Activated T-cell treated with anti-CD3 and anti-CD28 coated beads, Interleukin-2, amount 50 U/mL, for 72 hours (primary cell): ENCODE results near the gene TACR2. TPM values are rescaled to one million over a fixed set of nuclear protein-coding genes. Genes with fewer than 3 reads are reported as not detected.
A peak's percentile ranks its signal among the peaks of the same experiment; 100 is the strongest.

Experiments
- ATAC-seq, 2 donors: fragments of 150-1000 bp; cut with Tn5 transposase; replicated peaks in 1 of 2; 2 replicates each; pipeline ENCODE4 v1.10.0; 2021; ENCODE audit warnings: moderate library complexity in 2 of 2, mild to moderate bottlenecking in 1 of 2
- DNase-seq, 2 donors: peaks; one replicate each; pipeline ENCODE4 v3.0.0; 2021 to 2022; ENCODE audit warnings: mixed read lengths in 1 of 2
- H3K27ac Mint-ChIP-seq: one replicate; pipeline ENCODE4 v1.8.0; 2022; ENCODE audit warnings: mild to moderate bottlenecking, moderate library complexity, mixed read lengths
- H3K27me3 Mint-ChIP-seq: one replicate; pipeline ENCODE4 v1.8.0; 2022; ENCODE audit warnings: low read depth, mixed read lengths
- H3K36me3 Mint-ChIP-seq, 2 donors: one replicate each; pipeline ENCODE4 v1.8.0; 2022; ENCODE audit warnings: mixed read lengths in 2 of 2, mild to moderate bottlenecking in 1 of 2; ENCODE audit not compliant: insufficient read depth in 2 of 2
- H3K4me1 Mint-ChIP-seq: one replicate; pipeline ENCODE4 v1.8.0; 2022; ENCODE audit warnings: low read depth, mixed read lengths
- H3K4me3 Mint-ChIP-seq, 2 donors: one replicate each; pipeline ENCODE4 v1.8.0; 2022; ENCODE audit warnings: mild to moderate bottlenecking in 2 of 2, mixed read lengths in 2 of 2, moderate library complexity in 2 of 2
- H3K9me3 Mint-ChIP-seq, 2 donors: one replicate each; pipeline ENCODE4 v1.8.0; 2022; ENCODE audit warnings: mixed read lengths in 2 of 2
- total RNA-seq, 2 donors: library from RNA; stranded (reverse); gene quantifications; one replicate each; pipeline ENCODE4 v1.2.3, GENCODE V29; 2022

TACR2 gene
- total RNA-seq, 2 donors from 2014 or later, result not detected

- peaks cover 12 to 20% of the 10 kb centered on the region in 2 donors for H3K36me3 Mint-ChIP-seq
Measured at GRCh38 chr10:69379800-69380199, 36.9 kb downstream of the TACR2 start.

GRCh38 chr10:69377933-69378332, 38.8 kb downstream of the TACR2 start:
- H3K4me3 Mint-ChIP-seq, result no peak overlapping the region
- H3K36me3 Mint-ChIP-seq, result peaks cover 11 to 15% of the 10 kb centered on the region in 2 donors
- no peaks in the 10 kb centered on the region for H3K9me3 Mint-ChIP-seq
- no peak for ATAC-seq
- H3K27ac Mint-ChIP-seq, result peak overlapping the region; percentile 34
- H3K27me3 Mint-ChIP-seq, result no peaks in the 10 kb centered on the region
- H3K4me1 Mint-ChIP-seq, result peaks cover 6% of the 10 kb centered on the region
- DNase-seq, result no peak

More at GRCh38 chr10:69379800-69380199, 36.9 kb downstream of the TACR2 start:
- Mint-ChIP-seq H3K9me3 (no peaks in the 10 kb centered on the region), H3K4me1 (no peaks in the 10 kb centered on the region), H3K27me3 (no peaks in the 10 kb centered on the region), H3K27ac (peak overlapping the region; percentile 15), H3K4me3 (no peak overlapping the region)
- DNase-seq, result no peak
- no peak for ATAC-seq

- no peak for DNase-seq
- Mint-ChIP-seq H3K27ac (peak overlapping the region; percentile 9), H3K9me3 (no peaks in the 10 kb centered on the region), H3K36me3 (peaks cover 11 to 15% of the 10 kb centered on the region in 2 donors), H3K4me3 (no peak overlapping the region), H3K27me3 (no peaks in the 10 kb centered on the region), H3K4me1 (peaks cover 6% of the 10 kb centered on the region)
- no peak for ATAC-seq
Measured at GRCh38 chr10:69377191-69377590, 39.5 kb downstream of the TACR2 start.

- Mint-ChIP-seq H3K4me1 (peaks cover 6% of the 10 kb centered on the region), H3K4me3 (no peak overlapping the region), H3K9me3 (no peaks in the 10 kb centered on the region), H3K27ac (no peak overlapping the region), H3K27me3 (no peaks in the 10 kb centered on the region), H3K36me3 (peaks cover 13 to 15% of the 10 kb centered on the region in 2 donors)
- ATAC-seq (no peak), DNase-seq (no peak)
Measured at GRCh38 chr10:69376662-69377061, 40.1 kb downstream of the TACR2 start.

- DNase-seq, result no peak
- Mint-ChIP-seq H3K9me3 (no peaks in the 10 kb centered on the region), H3K27me3 (no peaks in the 10 kb centered on the region), H3K27ac (peak overlapping the region; percentile 73), H3K4me1 (peaks cover 6% of the 10 kb centered on the region), H3K4me3 (no peak overlapping the region), H3K36me3 (peaks cover 16 to 18% of the 10 kb centered on the region in 2 donors)
- no peak for ATAC-seq
Measured at GRCh38 chr10:69375307-69376151, 41.2 kb downstream of the TACR2 start.

- no peaks in the 10 kb centered on the region for H3K27me3 Mint-ChIP-seq
- DNase-seq (no peak), ATAC-seq (no peak)
- H3K36me3 Mint-ChIP-seq, result peaks cover 21% of the 10 kb centered on the region in 2 donors
- no peak overlapping the region for H3K4me3 Mint-ChIP-seq
- H3K27ac Mint-ChIP-seq, result peak overlapping the region; percentile 34
- H3K4me1 Mint-ChIP-seq, result peaks cover 6% of the 10 kb centered on the region
- H3K9me3 Mint-ChIP-seq, result no peaks in the 10 kb centered on the region
Measured at GRCh38 chr10:69374931-69375306, 41.8 kb downstream of the TACR2 start.

GRCh38 chr10:69374242-69374641, 42.5 kb downstream of the TACR2 start:
- Mint-ChIP-seq H3K27ac (peak overlapping the region; percentile 26), H3K9me3 (no peaks in the 10 kb centered on the region), H3K4me1 (peaks cover 6% of the 10 kb centered on the region), H3K36me3 (peaks cover 18 to 24% of the 10 kb centered on the region in 2 donors), H3K27me3 (no peaks in the 10 kb centered on the region), H3K4me3 (no peak overlapping the region)
- DNase-seq (no peak), ATAC-seq (no peak)

GRCh38 chr10:69372126-69372980, 44.4 kb downstream of the TACR2 start:
- no peak for ATAC-seq
- peaks cover 6% of the 10 kb centered on the region for H3K4me1 Mint-ChIP-seq
- peaks cover 21 to 22% of the 10 kb centered on the region in 2 donors for H3K36me3 Mint-ChIP-seq
- H3K27ac Mint-ChIP-seq, result no peak overlapping the region
- no peak overlapping the region for H3K4me3 Mint-ChIP-seq
- no peak for DNase-seq
- no peaks in the 10 kb centered on the region for H3K27me3 Mint-ChIP-seq
- no peaks in the 10 kb centered on the region for H3K9me3 Mint-ChIP-seq

GRCh38 chr10:69367469-69367868, 49.2 kb downstream of the TACR2 start:
- H3K9me3 Mint-ChIP-seq, result no peaks in the 10 kb centered on the region
- H3K27ac Mint-ChIP-seq, result no peak overlapping the region
- ATAC-seq (no peak), DNase-seq (no peak)
- peaks cover 18 to 21% of the 10 kb centered on the region in 2 donors for H3K36me3 Mint-ChIP-seq
- no peak overlapping the region for H3K4me3 Mint-ChIP-seq
- no peaks in the 10 kb centered on the region for H3K27me3 Mint-ChIP-seq
- peaks cover 8% of the 10 kb centered on the region for H3K4me1 Mint-ChIP-seq

- H3K9me3 Mint-ChIP-seq, result no peaks in the 10 kb centered on the region
- H3K4me1 Mint-ChIP-seq, result peaks cover 10% of the 10 kb centered on the region
- no peak for DNase-seq
- ATAC-seq, result no peak
- H3K4me3 Mint-ChIP-seq, result no peak overlapping the region
- no peak overlapping the region for H3K27ac Mint-ChIP-seq
- peaks cover 18 to 19% of the 10 kb centered on the region in 2 donors for H3K36me3 Mint-ChIP-seq
- no peaks in the 10 kb centered on the region for H3K27me3 Mint-ChIP-seq
Measured at GRCh38 chr10:69366738-69367137, 50.0 kb downstream of the TACR2 start.

GRCh38 chr10:69364232-69364940, 52.3 kb downstream of the TACR2 start:
- ATAC-seq, result no peak

GRCh38 chr10:69363666-69364065, 53.1 kb downstream of the TACR2 start:
- Mint-ChIP-seq H3K4me1 (peaks cover 38% of the 10 kb centered on the region), H3K27me3 (no peaks in the 10 kb centered on the region)

More at GRCh38 chr10:69364232-69364940, 52.3 kb downstream of the TACR2 start:
- no peak overlapping the region for H3K4me3 Mint-ChIP-seq
- no peaks in the 10 kb centered on the region for H3K9me3 Mint-ChIP-seq
- peaks cover 9 to 17% of the 10 kb centered on the region in 2 donors for H3K36me3 Mint-ChIP-seq
- peaks cover 30% of the 10 kb centered on the region for H3K4me1 Mint-ChIP-seq
- DNase-seq, result no peak
- no peaks in the 10 kb centered on the region for H3K27me3 Mint-ChIP-seq
- H3K27ac Mint-ChIP-seq, result no peak overlapping the region

More at GRCh38 chr10:69363666-69364065, 53.1 kb downstream of the TACR2 start:
- no peaks in the 10 kb centered on the region for H3K9me3 Mint-ChIP-seq
- no peak overlapping the region for H3K27ac Mint-ChIP-seq
- peaks cover 5 to 14% of the 10 kb centered on the region in 2 donors for H3K36me3 Mint-ChIP-seq
- H3K4me3 Mint-ChIP-seq, result no peak overlapping the region
- DNase-seq (no peak), ATAC-seq (no peak)
